ENCODE results near the gene MFAP3.
A peak's percentile ranks its signal among the peaks of the same experiment; 100 is the strongest.

The MFAP3 gene

DNA sequence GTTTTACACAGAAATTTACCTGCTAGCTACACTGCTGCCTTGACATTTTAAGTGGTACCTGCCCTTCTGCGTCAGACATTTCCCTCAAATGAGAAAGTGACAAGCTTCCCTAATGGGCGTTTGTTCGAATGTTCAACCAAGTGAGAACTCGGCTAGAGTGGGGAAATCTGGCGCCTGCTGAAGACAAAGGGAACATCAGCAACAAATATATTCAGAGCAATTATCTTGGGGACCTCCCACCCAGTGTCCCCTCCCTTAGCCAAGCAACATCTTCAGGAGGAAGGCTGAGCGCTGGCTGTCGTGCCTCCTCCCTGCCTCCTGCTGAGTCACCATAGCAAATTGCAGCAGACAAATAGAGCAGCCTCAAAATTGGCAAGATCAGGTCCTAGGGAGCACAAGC, 57.1 kb downstream of the MFAP3 start:
- peak; percentile 63 to 87 (median 66) for DNase-seq

DNA sequence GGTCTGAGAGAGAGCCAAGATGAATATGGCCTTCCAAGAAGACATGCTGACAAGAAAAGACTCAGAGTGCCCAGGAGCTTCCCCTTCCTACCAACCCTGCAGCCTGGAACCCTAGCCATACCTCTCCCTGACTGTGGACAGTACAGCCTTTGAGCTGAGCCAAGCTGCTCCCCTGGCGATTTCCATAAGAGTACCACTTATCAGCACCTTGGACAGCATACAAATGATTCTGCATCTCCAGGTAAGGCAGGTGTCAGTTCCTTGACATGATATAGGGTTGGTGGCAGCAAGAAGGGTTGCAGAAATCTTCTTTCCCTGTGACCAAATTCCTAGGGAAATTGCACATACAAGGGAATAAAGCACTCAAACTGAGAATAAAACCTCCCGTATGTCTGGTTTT, 58.3 kb downstream of the MFAP3 start:
- peak in 1 of 3 experiments; percentile 26 for DNase-seq

DNA sequence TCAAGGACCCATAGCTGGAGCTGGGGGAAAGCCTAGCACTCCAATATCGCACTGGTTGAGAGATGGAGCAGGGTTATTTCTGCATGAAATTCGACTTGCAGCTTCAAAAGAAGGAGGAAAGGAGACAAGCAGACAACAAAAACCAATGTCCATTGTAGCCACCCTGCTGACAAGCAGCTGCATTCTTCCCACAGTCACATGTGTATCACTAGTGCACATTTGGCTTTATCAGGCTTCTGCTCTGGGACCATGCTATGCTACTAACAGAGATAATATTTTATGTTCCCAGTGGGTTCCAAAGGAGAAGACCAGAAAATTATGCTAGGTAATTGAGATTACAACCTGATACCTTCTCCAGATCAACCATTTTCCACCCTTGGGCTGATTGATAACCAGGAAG, 59.7 kb downstream of the MFAP3 start:
- no peak for DNase-seq

DNA sequence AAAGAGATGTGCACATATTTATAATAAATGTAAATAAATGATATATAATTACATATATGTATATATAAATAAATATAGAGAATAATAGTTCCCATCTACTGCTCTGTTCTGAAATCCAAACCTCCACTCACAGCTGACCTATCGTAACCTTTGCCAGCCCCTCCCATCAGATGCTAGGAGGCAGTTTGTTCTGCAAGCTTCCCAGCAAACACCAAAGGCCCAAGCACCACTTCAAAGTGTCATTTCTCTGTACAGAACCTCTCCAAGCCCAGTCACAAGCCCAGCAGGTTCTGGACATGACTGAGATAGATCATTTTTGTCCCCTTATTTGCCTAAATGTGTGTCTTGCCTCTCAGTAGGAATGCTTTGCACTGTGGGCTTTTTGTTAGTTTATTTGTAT, 62.4 kb downstream of the MFAP3 start:
- no peak for DNase-seq

DNA sequence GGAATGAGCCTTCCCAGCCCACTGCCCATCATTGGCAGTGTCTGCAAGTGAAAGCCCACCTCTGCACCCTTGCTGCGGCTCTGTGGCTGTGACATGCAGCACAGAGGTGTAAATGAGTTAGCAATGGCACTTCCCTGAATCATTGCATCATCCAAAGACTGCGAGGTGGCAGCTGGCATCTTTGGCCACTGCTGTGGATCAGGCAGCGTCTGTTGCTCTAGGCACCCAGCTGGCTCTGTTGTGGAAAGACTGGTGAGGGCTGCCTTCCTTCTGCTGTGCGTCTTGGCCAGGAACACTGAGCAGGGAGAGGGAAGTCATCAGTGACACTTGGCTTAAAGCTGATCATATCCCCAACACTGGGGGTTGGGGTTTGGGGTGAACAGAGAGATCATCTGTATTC, 64.5 kb downstream of the MFAP3 start:
- no peak for DNase-seq
